ENCODE measurements around the gene GPR132.
"Not testable (repeated sequence)": the region's sequence is repeated elsewhere in the genome, so short reads cannot be mapped to it uniquely, and the experiment has no call there.

GPR132 gene

DNA sequence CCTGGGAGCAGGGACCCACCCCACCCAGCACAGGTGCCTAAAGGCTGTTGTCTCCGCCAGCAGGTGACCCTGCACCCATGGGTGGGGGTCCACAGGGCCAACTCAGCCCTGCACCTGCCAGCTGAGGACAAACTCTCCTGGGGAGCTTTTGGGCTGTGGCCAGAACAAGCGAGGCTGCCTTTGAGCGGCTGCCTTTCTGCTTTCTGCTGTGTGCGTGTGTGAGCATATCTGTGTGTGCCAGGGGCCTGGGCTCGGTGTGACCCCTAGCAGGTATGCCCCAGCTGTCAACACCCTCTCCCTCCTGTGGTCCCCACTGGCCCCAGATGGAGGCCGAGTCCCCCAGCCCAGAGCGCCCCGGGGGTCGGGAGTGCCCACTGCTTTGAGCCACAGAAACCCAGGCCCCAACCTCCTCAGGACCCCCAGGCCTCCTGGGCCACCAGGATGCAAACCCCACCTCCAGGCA lies 25.9 kb upstream of the GPR132 start:
- DNase-seq = no peak

DNA sequence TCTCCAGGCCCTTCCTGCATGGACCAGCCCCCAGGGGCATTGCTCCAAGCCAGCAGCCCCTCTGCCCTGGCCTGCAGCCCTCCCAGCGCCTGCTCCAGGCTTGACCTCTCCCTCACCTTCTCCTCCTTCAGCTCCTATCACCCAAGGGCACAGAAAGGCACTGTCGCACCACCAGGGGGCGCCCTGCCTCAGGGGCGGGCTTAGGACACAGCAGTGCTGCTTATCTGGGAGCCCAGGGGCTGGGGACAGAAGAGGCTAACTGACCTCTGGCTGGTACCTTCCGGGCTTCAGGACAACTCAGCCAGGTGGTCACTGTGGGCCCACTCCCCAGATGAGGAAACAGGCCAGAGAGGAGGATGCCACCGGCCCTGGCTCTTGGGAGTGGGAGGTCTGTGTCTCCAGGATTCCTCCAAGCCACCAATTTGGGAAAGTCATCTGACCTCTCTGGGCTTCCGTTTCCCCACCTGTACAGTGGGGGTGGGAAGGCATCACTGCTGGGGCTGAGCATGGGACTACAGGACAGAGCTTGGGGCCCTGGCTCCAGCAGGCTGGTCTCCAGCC lies 25.3 kb upstream of the GPR132 start:
- peak; percentile 67 for DNase-seq

DNA sequence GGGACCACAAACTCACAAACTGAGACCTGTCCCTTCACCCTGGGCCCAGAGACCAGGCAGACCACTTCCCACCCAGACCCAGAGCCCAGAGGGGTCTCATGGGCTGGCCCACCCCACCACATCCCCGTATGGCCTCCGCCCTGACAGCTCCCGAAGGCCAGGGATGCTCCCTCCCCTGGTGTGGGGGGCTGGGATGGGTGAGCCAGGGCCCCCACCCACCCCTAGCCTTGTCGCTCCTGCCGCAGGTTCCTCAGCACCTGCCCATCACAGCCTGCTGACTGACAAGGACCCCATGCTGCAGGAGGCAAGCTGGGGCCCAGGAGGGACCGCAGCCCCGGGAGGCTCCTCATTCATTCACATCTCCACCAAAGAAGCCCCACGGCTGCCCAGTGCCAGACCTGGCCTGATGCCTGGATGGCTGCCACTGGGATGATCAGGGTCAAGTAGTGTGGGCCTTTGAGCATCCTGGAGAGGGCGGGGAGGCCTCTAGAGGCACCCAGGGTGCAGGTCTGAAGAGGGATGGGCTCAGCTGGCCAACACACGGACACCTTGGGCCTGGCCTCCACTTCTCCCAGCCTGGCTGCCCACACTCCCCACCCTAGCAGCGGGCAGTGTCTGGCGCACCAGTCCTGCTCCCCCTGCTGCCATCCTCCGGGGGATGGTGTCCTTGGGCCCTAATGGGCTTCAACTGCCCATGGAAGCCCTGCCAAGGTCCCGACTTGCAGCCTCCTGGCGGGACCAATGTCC lies 24.7 kb upstream of the GPR132 start:
- no peak for DNase-seq

DNA sequence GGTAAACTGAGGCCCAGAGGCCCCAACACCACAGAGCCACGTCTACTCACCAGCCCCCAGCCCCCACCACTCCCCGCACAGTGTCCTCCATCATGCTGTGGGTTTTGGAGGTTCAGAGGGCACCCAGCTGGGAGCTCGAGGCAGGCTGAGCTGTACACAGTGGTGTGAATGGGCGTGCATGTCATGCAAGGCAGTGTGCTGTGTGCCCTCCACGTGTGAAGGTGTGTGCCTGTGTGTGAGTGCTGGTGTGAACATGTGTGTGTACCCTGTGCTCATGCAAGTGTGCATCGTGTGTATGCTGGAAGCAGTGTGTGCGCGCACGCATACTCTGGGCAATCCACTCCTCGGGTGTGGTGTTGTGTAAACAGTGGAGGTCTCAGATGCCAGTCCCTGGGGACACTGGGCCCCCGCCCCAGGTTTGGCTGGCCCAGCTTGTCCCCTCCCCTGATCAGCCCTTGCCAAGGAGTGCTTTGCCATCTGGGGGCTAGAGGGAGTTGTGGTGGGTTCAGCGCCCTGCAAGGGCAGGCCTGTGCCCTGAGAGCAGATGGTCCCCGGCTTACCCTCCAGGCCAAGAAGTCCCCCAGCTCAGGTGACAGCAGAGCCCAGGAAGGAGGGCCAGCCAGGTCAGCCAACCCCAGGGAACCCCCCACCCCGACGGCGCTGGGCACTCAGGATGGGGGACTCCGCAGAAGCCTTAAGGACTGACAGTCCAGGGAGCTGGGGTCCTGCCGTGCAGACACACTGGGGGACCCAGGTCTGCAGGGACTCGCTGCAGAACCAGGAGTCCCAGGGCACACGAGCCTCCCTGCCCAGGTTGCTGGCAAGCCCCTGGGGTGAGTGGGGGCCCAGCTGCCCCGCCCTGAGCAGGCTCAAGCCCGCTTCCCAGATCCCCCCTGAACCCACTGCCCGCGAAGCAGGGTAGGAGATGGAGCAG lies 23.8 kb upstream of the GPR132 start:
- DNase-seq = no peak

DNA sequence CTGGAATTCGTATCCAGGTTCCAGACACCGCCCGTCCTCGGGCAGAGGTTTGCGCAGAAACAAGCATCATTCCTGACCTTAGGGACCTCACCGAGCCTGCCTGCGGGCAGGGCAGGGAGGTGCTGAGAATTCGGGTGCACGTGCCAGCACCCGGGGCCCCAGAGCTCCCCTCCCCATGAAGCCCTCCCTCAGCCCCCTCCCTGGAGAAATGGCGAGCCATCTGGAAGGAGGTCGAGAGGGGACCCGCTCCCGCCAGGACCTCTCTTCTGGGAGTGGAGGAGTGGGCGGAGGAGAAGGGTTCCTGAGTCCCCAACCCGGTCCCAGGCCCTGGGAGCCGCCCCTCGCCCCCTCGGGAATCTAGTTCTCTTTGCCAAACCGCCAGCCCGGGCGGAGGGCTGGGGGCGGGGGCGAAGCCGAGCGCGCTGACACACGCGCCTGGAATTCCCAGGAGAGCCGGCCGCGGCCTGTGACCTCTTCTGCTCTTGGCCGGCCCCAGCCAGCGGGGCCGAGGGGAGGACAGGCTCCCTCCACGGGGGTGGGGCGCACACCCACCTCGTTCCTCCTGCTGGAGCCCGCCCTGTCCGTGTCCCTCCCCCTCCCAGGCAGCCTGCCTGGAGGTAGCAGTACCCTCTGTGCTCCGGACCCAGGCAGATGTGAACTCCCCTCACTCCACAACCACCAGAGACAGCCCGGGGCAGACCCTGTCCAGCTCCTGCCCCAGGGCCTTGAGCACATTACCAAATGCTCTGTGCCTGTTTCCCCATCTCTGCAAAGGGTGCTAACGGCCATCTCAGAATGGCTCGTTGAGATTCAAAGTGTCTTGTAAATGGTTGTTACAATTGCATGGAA lies 23.0 kb upstream of the GPR132 start:
- no peak for DNase-seq

DNA sequence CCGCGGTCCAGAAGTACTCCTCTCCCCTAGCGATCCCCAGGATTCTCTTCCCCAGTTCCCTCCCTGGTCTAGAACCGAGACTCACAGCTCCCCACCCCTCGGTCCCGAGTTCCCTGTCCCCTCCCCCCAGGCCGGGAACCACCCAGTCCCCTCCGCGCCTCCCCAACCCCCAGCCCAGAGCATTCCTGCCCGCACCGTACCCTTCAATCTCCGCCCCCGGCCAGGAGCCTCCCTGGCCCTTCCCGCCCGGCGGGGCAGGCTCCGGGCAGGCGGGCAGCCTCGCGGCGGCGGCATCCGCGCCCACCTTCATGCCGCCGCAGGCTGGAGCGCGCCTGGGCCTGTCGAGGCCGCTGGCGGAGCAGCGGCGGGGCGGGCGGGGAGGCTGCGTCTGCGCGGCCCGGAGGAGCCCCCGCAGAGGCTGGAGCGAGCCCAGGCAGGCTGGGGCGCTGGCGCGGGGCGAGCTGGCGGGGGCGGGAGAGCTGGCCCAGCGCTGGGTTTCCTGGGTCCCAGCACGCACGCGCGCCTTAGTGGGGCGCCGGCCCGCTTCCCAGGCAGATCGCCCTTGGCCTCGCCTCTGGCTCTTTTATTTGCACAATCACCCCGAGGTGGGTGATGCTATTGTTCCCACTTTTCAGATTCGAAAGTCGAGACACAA lies 22.2 kb upstream of the GPR132 start:
- no peak for DNase-seq

DNA sequence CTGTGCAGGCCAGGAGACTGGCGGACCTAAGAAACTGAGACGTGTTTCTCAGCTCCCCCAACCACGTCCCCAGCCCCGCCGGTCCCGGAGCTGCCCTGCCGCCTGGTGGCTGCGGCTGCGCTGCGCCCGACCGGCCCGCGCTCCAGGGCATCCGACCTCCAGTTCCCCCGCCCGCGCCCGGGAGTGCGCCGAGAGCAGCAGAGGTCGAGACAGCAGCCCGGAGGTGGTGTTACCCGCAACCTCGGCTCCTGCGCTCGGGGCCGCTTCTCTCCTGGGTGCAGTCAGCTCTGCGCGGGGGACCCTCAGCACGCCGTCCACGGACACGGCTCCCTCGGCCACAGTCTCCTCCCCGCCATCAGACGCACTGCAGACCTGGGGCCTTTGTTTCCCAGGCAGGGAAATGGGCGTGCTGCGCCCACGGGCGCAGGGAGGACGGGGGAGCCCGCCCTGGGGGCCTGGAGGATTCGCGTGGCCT lies 21.6 kb upstream of the GPR132 start:
- DNase-seq = peak; percentile 28

GRCh38 chr14:105085766-105086165 lies 20.5 kb upstream of the GPR132 start:
- no peak for DNase-seq

DNA sequence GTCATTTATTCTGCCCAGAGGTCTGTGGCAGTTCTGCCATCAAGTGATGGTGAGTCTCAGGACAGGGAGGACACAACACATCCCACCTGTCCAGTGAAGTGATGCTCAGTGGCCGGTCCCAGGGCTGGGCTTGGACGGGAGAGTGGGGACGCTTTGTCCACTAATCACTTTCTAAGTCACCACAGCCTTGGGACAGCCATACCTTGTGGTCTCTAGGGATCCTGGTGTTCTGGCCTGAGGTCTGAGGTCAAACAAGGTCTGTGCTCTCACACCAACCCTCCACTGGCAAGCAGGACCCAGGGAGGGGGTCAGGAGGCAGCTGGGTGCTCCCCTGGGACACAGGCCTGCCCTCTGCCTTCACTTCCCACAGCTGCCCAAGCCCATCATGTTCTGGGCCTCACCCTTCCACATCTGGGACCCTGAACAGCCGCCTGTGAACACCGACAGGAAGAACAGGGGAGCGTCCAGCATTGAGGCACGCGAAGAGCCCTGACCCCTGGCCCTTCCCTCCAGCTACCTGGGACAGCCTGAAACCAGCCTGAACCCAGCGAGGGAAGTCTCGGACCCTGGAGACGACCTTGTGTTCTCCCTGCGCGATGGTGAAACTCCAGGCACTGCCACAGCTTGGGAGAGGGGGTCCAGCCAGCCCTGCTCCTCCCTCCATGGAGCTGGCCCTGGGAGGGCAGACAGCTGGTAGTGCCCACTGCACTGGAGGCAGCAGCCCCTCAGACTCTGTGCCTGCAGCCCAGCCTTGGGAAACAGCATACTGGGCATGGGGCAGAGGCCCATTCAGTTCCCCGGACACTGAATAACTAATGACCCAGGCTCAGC lies 19.7 kb upstream of the GPR132 start:
- no peak for DNase-seq

- no peak for DNase-seq
Observed at GRCh38 chr14:105083926-105084685, 18.9 kb upstream of the GPR132 start.

DNA sequence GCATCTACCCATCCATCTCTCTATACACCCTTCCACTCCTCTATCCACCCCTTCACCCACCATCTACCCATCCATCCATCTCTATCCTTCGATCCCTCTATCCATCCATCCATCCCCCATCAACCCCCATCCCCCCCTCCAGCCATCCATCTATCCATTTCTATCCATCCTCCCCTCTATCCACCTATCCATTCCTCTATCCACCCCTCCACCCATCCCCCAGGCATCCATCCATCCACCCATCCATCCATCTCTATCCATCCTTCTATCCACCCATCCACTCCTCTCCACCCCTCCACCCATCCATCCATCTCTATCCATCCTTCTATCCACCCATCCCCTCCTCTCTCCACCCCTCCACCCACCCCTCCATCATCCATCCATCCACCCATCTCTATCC lies 17.5 kb upstream of the GPR132 start:
- DNase-seq = no peak

GRCh38 chr14:105081473-105081872 lies 16.2 kb upstream of the GPR132 start:
- DNase-seq = not testable (repeated sequence)

DNA sequence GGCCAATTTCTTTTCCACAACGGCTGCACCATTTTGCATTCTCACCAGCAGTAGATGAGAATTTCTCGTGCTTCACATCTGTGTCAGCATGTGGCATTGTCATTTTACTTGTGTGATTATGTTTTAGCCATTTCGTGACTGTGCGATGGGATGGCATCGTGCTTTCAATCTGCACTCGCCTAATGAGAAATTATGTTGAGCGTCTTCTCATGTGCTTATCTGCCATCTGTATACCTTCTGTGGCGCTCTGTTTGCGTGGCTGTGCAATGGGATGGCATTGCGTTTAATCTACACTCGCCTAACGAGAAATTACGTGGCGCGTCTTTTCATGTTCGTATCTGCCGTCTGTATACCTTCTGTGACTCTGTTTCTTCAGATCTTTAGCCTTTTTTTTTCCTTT lies 14.9 kb upstream of the GPR132 start:
- DNase-seq = no peak

- DNase-seq = no peak
Observed at GRCh38 chr14:105078294-105078693, 13.1 kb upstream of the GPR132 start.

- no peak for DNase-seq
Observed at GRCh38 chr14:105077649-105077995, 12.4 kb upstream of the GPR132 start.

DNA sequence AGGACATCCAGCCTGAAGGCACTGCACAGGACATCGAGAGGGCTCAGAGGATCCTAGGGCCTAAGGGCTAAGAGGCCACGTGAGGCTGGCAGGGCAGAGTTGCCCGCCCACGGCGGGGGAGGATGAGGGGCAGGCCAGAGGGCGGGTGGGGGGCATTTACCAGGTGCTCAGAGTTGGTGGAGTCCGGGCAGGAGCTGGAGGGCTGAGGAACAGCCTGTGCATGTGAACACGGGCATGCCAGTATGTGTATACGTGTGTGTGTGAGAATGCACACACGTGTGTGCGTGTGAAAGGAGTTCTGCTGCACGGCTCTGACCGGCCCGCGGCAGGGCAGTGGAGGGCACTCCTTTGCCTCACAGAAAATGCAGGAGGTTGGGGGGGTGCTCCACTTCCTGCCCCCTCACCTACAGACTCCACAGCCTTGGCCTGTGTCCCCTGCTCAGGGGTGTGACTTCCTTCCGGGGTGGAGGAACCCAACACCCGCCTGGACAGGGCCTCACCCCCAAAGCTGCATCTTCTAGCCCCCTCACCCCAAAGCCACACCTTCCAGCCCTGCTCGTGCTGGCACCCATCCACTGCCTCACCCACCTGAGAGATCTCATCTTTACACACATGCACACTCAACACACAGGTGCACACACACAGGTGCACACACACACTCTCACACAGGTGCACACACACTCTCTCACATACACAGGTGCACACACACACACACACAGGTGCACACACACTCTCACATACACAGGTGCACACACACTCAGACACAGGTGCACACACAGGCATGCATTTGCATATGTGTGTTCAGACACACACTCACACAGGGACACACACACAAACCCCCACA lies 11.8 kb upstream of the GPR132 start:
- DNase-seq = no peak

DNA sequence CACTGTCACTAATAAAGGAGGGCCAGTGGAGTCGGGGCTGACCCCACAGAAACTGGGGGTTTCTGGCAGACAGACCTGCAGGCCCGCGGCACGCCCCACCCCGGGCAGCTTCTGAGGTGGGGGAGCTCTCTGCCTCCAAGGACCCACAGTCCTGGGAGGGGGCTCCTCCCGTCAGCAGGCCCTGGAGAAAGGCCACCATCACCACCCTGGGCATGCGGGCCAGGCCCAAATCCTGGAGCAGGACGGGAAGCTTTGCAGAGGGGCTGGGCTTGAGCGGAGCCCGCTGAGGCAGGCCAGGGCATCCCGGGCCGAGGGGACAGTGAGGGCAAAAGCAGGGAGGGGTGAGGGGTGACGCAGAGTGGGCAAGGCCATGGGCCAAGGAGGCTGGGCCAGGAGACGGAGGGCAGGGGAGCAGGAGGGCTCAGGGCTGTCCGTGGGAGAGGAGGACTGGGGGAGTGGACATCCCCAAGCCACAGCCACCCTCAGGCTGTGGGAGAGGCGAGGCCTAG lies 11.1 kb upstream of the GPR132 start:
- DNase-seq = no peak

GRCh38 chr14:105075379-105076295 lies 10.4 kb upstream of the GPR132 start:
- peak; percentile 18 for DNase-seq

All from midbrain (tissue), 1 donor.